Gastrocnemius medialis (tissue), 4 donors: ENCODE data around the gene IYD.

Source experiments
- POLR2A ChIP-seq, 2 donors: fragments of 450-650 bp; IDR thresholded peaks; one replicate each; pipeline ENCODE4 v1.6.1; 2017; ENCODE audit warnings: antibody characterized with exemption in 2 of 2, mild to moderate bottlenecking in 2 of 2, moderate library complexity in 2 of 2
- TF ChIP-seq, protein P1 (sequence below), 5 experiments: fragments of 450-650 bp in 3 of 5; fragments of 200-600 bp in 2 of 5; sonication (generic) in 2 of 5; IDR thresholded peaks in 4 of 5; conservative IDR thresholded peaks in 1 of 5; 1 replicate in 4 of 5; 2 replicates in 1 of 5; pipeline ENCODE4 v1.5.1; 2016 to 2019; ENCODE audit warnings: antibody characterized with exemption in 5 of 5, mild to moderate bottlenecking in 3 of 5, moderate library complexity in 3 of 5

DNA sequence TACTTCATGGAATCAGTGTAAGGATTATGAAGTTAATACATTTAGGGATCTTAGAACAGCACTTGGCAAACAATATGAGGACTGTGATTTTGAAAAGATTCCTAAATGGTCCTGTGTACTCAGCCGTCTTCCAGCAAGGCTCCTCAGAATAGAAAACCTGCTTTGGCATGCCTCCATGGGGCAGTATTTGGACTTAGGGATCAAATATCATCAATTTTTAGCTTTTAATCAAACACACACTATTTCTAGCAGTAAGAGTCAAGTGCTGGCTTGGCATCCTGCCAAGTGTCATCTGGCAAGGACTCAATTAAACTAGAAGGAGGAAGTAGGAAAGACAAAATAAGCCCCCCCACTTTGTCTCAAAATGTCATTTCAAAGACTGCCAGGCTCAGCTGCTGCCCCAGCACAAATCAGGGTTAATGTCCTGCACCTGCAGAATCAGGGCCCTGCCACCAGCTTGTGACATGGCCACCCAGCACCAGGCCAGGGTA, 40.8 kb downstream of the IYD start:
- TF ChIP-seq, protein P1, sequence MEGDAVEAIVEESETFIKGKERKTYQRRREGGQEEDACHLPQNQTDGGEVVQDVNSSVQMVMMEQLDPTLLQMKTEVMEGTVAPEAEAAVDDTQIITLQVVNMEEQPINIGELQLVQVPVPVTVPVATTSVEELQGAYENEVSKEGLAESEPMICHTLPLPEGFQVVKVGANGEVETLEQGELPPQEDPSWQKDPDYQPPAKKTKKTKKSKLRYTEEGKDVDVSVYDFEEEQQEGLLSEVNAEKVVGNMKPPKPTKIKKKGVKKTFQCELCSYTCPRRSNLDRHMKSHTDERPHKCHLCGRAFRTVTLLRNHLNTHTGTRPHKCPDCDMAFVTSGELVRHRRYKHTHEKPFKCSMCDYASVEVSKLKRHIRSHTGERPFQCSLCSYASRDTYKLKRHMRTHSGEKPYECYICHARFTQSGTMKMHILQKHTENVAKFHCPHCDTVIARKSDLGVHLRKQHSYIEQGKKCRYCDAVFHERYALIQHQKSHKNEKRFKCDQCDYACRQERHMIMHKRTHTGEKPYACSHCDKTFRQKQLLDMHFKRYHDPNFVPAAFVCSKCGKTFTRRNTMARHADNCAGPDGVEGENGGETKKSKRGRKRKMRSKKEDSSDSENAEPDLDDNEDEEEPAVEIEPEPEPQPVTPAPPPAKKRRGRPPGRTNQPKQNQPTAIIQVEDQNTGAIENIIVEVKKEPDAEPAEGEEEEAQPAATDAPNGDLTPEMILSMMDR (IDR thresholded peaks at IDR 0.05 in 4 of 5, conservative IDR thresholded peaks at IDR 0.05 in 1 of 5): no peak
- TF ChIP-seq POLR2A (IDR thresholded peaks at IDR 0.05): no peak
